Vagina (tissue), 2 donors: ENCODE results near the gene AMER2.

Experiments
- POLR2A ChIP-seq, 2 donors: fragments of 450-650 bp; IDR thresholded peaks; one replicate each; pipeline ENCODE4 v1.6.1; 2017; ENCODE audit warnings: antibody characterized with exemption in 2 of 2, mild to moderate bottlenecking in 2 of 2, moderate library complexity in 2 of 2
- POLR2AphosphoS5 ChIP-seq, 2 donors: sonication (generic); formaldehyde crosslinking; IDR thresholded peaks; one replicate each; pipeline ENCODE4 v1.9.0; 2017; ENCODE audit warnings: antibody characterized with exemption in 2 of 2, mild to moderate bottlenecking in 2 of 2, low read depth in 1 of 2; ENCODE audit not compliant: insufficient read depth in 1 of 2
- TF ChIP-seq, protein P1 (sequence below), 3 experiments: fragments of 450-650 bp in 2 of 3; fragments of 200-600 bp in 1 of 3; sonication (generic) in 1 of 3; IDR thresholded peaks; one replicate each; pipeline ENCODE4 v1.5.1; 2017 to 2019; ENCODE audit warnings: antibody characterized with exemption in 3 of 3, mild to moderate bottlenecking in 2 of 3, moderate library complexity in 2 of 3

DNA sequence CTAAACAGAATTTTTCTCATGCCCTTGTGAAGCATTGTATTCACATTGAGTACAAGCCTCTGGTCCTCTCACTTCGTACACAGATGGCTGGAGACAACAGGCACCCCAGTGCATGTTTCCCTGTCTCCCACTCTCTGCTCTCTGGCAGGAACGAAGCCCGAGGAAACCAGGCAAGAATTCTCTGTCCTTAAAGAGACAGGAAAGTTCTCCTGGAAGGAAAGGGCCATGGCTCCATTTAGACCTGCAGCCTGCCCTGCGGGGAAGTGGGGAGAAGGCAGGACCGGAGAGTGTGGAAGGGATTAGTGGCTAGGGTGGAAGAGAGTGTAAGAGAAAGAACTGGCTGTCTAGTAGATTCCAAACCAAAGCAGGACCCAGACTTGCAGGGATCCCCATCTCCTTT is 15.5 kb upstream of the AMER2 start:
- TF ChIP-seq, protein P1, sequence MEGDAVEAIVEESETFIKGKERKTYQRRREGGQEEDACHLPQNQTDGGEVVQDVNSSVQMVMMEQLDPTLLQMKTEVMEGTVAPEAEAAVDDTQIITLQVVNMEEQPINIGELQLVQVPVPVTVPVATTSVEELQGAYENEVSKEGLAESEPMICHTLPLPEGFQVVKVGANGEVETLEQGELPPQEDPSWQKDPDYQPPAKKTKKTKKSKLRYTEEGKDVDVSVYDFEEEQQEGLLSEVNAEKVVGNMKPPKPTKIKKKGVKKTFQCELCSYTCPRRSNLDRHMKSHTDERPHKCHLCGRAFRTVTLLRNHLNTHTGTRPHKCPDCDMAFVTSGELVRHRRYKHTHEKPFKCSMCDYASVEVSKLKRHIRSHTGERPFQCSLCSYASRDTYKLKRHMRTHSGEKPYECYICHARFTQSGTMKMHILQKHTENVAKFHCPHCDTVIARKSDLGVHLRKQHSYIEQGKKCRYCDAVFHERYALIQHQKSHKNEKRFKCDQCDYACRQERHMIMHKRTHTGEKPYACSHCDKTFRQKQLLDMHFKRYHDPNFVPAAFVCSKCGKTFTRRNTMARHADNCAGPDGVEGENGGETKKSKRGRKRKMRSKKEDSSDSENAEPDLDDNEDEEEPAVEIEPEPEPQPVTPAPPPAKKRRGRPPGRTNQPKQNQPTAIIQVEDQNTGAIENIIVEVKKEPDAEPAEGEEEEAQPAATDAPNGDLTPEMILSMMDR (IDR thresholded peaks at IDR 0.05): no peak
- TF ChIP-seq POLR2A (IDR thresholded peaks at IDR 0.05): no peak
- TF ChIP-seq POLR2AphosphoS5 (IDR thresholded peaks at IDR 0.05; ENCODE audit: insufficient read depth in 1 of 2, low read depth in 1 of 2): no peak
